C4-2B (cell line): ENCODE results near the gene RPTOR.

Experiments
- ZFX ChIP-seq: fragments of 450-650 bp; IDR thresholded peaks from 2 replicates; pipeline ENCODE4 v1.6.1; 2017
- TF ChIP-seq, protein P1 (sequence below): fragments of 450-650 bp; conservative IDR thresholded peaks from 2 replicates; pipeline ENCODE4 v1.5.1; 2017; ENCODE audit warnings: mild to moderate bottlenecking

DNA sequence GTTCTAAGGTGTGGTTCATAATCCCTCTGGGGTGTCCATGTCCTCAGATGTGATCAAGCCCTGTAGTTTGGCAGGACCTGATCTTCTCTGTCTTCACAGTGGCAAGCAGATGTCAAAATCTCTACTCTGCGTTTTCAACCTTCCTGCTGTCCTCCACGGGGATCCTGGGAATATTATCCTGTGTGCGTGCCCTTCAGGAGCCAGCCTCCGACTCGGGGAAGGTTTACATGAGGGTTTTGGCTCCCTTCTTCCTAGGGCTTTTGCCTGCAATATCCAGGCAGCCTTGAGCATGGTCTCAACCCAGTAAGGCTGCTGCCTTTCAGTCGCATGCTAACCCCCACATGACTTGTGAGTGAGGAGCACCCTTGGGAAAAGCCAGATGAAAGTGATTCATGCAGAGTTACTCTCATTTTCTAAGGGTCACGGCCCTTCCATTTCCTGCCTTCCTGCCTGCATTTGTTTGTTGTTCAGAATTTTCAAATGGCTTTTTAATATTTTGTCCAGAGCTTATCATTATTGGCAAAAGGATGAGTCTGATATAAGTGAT is 244.8 kb downstream of the RPTOR start:
- TF ChIP-seq, protein P1, sequence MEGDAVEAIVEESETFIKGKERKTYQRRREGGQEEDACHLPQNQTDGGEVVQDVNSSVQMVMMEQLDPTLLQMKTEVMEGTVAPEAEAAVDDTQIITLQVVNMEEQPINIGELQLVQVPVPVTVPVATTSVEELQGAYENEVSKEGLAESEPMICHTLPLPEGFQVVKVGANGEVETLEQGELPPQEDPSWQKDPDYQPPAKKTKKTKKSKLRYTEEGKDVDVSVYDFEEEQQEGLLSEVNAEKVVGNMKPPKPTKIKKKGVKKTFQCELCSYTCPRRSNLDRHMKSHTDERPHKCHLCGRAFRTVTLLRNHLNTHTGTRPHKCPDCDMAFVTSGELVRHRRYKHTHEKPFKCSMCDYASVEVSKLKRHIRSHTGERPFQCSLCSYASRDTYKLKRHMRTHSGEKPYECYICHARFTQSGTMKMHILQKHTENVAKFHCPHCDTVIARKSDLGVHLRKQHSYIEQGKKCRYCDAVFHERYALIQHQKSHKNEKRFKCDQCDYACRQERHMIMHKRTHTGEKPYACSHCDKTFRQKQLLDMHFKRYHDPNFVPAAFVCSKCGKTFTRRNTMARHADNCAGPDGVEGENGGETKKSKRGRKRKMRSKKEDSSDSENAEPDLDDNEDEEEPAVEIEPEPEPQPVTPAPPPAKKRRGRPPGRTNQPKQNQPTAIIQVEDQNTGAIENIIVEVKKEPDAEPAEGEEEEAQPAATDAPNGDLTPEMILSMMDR, result no peak
- no peak for TF ChIP-seq ZFX
